Spleen (tissue), 11 donors: ENCODE measurements around the gene SLC46A2. TPM values are rescaled to one million over a fixed set of nuclear protein-coding genes. Genes with fewer than 3 reads are reported as not detected.

Source experiments
- DNase-seq: peaks from one replicate; pipeline ENCODE4 v3.0.0-alpha.2; 2020
- H3K27ac ChIP-seq, 8 donors: fragments of 200-600 bp; sonication (generic) in 7 of 8; 1 replicate in 4 of 8; 2 replicates in 4 of 8; pipeline versions ENCODE4 v1.5.0 to v1.8.0; 2016 to 2021; ENCODE audit warnings: inconsistent platforms in 4 of 8, mild to moderate bottlenecking in 4 of 8, moderate library complexity in 1 of 8
- H3K27me3 ChIP-seq, 7 donors: fragments of 200-600 bp; sonication (generic) in 6 of 7; replicated peaks in 1 of 7; 1 replicate in 4 of 7; 2 replicates in 3 of 7; pipeline versions ENCODE4 v1.5.0 to v1.8.0; 2016 to 2021; ENCODE audit warnings: inconsistent platforms in 3 of 7, mild to moderate bottlenecking in 1 of 7
- H3K36me3 ChIP-seq, 6 donors: fragments of 200-600 bp; sonication (generic) in 5 of 6; 1 replicate in 4 of 6; 2 replicates in 2 of 6; pipeline versions ENCODE4 v1.5.0 to v1.8.0; 2016 to 2021; ENCODE audit warnings: inconsistent platforms in 2 of 6
- H3K4me1 ChIP-seq, 6 donors: fragments of 200-600 bp; sonication (generic) in 5 of 6; 1 replicate in 3 of 6; 2 replicates in 3 of 6; pipeline versions ENCODE4 v1.5.0 to v1.8.0; 2016 to 2021; ENCODE audit warnings: inconsistent platforms in 3 of 6
- H3K4me3 ChIP-seq, 8 donors: fragments of 200-600 bp; sonication (generic) in 7 of 8; 1 replicate in 4 of 8; 2 replicates in 4 of 8; pipeline versions ENCODE4 v1.5.0 to v1.8.0; 2016 to 2021; ENCODE audit warnings: inconsistent platforms in 4 of 8, mild to moderate bottlenecking in 4 of 8, moderate library complexity in 2 of 8
- H3K9me3 ChIP-seq, 8 donors: fragments of 200-600 bp; sonication (generic) in 7 of 8; 1 replicate in 4 of 8; 2 replicates in 4 of 8; pipeline versions ENCODE4 v1.5.0 to v1.8.0; 2016 to 2021; ENCODE audit warnings: inconsistent platforms in 4 of 8
- POLR2A ChIP-seq, 3 donors: fragments of 450-650 bp; IDR thresholded peaks; one replicate each; pipeline ENCODE4 v1.5.1; 2017; ENCODE audit warnings: antibody characterized with exemption in 3 of 3, mild to moderate bottlenecking in 1 of 3
- POLR2AphosphoS5 ChIP-seq, 3 donors: sonication (generic); formaldehyde crosslinking; IDR thresholded peaks; one replicate each; pipeline ENCODE4 v1.5.1; 2017; ENCODE audit warnings: antibody characterized with exemption in 3 of 3
- WGBS, 5 donors: extraction: QIAGEN DNeasy Blood & Tissue Kit in 3 of 5; methylation state at CpG; one replicate each; pipeline versions ENCODE4 v1.1.5 to v1.1.7; 2013 to 2018; 5-methylcytosine and 5-hydroxymethylcytosine counted together
- intact Hi-C: fragments of 100-400 bp; cut with DNase I; formaldehyde crosslinking; loops from one replicate; pipeline ENCODE4 v1.15.0; 2023; ENCODE audit warnings: low total_unique reads
- polyA plus RNA-seq, 3 donors: library from polyadenylated mRNA; stranded (reverse); fragments of 200-250 nt; gene quantifications; one replicate each; pipeline ENCODE4 v1.2.1, GENCODE V29; 2013
- total RNA-seq, 7 donors: library from RNA; depleted of rRNA in 3 of 7; stranded (reverse); fragments of >200 nt in 3 of 7; fragmentation: NEBNext Ultra II Directional in 4 of 7; extraction: Animal tissue kit (Norgen Biotek cat#: 25700) in 4 of 7; gene quantifications; one replicate each; pipeline versions ENCODE4 v1.1.0 to v1.2.1, GENCODE V29; 2016 to 2021
- TF ChIP-seq, protein P1 (sequence below), 11 experiments: fragments of 200-600 bp in 7 of 11; fragments of 450-650 bp in 4 of 11; sonication (generic) in 4 of 11; IDR thresholded peaks in 8 of 11; conservative IDR thresholded peaks in 3 of 11; 1 replicate in 7 of 11; 2 replicates in 4 of 11; pipeline versions ENCODE4 v1.4.0 to v1.8.0; 2016 to 2021; ENCODE audit warnings: antibody characterized with exemption in 11 of 11, inconsistent platforms in 4 of 11, mild to moderate bottlenecking in 1 of 11
- donor health status: healthy with polysubstance abuse.
- donor health status: DM: no; HTN: no; CAD: no; lungs with moderate emphysema.
- donor health status: DM: no; HTN: no; CAD: no.
- donor health status: Bipolar disorder and iron deficiency.
- donor health status: healthy.
- donor health status: DM: no; HTN: no; CAD: no.
- donor health status: DM: yes; HTN: yes; CAD: no.

SLC46A2 gene
- total and polyA plus RNA-seq, 10 donors = 0.20 to 5.8 (median 0.94) TPM

DNA sequence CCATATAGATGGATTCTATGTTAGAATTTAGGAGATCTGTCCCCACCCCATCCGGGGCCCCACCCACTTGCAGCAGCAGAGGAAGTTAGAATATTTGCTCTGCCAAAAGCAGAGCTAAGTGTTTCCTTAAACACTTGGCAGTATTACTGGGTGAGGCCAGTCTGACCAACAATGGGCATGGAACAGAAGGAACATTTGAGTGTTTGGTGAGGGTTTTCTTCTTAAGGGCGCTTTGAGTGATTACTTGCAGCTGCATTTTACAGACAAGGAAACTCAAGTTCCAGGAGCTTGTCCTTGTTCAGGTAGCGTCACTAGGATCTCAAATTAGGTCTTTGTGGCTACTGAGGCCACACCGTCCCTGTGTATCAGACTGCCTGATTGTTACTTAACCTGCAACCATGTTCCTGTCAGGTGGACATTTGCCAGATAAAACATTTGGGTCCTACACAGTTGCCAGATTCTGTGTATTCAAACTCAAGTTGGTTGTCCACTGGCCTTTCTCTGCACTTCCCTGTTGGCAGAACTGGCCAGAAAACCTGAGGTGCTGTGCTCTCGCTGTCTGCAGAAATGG is 59.3 kb downstream of the SLC46A2 start:
- Histone ChIP-seq H3K36me3 (peaks cover 0 to 32% (median under 1%) of the 10 kb centered on the region in 6 donors), H3K27ac (peak overlapping the region in 2 of 8 donors; percentile 39 to 48), H3K4me3 (no peak overlapping the region), H3K4me1 (peaks cover 6 to 20% (median 15%) of the 10 kb centered on the region in 6 donors), H3K27me3 (no peaks in the 10 kb centered on the region), H3K9me3 (no peaks in the 10 kb centered on the region)
- DNase-seq = peak; percentile 81
- intact Hi-C loops = no loop called here
- TF ChIP-seq, protein P1, sequence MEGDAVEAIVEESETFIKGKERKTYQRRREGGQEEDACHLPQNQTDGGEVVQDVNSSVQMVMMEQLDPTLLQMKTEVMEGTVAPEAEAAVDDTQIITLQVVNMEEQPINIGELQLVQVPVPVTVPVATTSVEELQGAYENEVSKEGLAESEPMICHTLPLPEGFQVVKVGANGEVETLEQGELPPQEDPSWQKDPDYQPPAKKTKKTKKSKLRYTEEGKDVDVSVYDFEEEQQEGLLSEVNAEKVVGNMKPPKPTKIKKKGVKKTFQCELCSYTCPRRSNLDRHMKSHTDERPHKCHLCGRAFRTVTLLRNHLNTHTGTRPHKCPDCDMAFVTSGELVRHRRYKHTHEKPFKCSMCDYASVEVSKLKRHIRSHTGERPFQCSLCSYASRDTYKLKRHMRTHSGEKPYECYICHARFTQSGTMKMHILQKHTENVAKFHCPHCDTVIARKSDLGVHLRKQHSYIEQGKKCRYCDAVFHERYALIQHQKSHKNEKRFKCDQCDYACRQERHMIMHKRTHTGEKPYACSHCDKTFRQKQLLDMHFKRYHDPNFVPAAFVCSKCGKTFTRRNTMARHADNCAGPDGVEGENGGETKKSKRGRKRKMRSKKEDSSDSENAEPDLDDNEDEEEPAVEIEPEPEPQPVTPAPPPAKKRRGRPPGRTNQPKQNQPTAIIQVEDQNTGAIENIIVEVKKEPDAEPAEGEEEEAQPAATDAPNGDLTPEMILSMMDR (IDR thresholded peaks at IDR 0.05 in 8 of 11, conservative IDR thresholded peaks at IDR 0.05 in 3 of 11) = no peak
- TF ChIP-seq POLR2AphosphoS5 (IDR thresholded peaks at IDR 0.05) (no peak), POLR2A (IDR thresholded peaks at IDR 0.05) (no peak)
- WGBS, 5 donors = 46 to 61% (median 50%) methylated on average over 5 of the region's 5 CpGs

Other genes starting within 250 kb of the SLC46A2 start
- 10 to 100 TPM; 23.0 to 33.4 (median 26.8) TPM for gene INIP, start 172.8 kb downstream of the SLC46A2 start, total RNA-seq
- gene INIP, start 172.8 kb downstream of the SLC46A2 start, polyA plus RNA-seq = 10 to 100 TPM in 1 of 3 donors, 1 to 10 TPM in 2; 6.9 to 14.3 (median 8.8) TPM
- 10 to 100 TPM; 10.1 to 23.3 (median 18.0) TPM for gene SNX30, start 140.1 kb downstream of the SLC46A2 start, total RNA-seq
- gene SNX30, start 140.1 kb downstream of the SLC46A2 start, polyA plus RNA-seq = 1 to 10 TPM; 1.2 to 2.2 (median 2.0) TPM
- gene ZNF883, start 121.3 kb upstream of the SLC46A2 start, total RNA-seq = 1 to 10 TPM in 6 of 7 donors, under 1 TPM in 1; 0.86 to 3.2 (median 1.6) TPM
- gene ZNF883, start 121.3 kb upstream of the SLC46A2 start, polyA plus RNA-seq = 1 to 10 TPM in 2 of 3 donors, under 1 TPM in 1; 0.61 to 1.4 (median 1.1) TPM
- gene ZFP37, start 165.8 kb upstream of the SLC46A2 start, total RNA-seq = 1 to 10 TPM; 2.2 to 4.1 (median 2.9) TPM
- gene ZFP37, start 165.8 kb upstream of the SLC46A2 start, polyA plus RNA-seq = under 1 TPM; 0.65 to 0.74 (median 0.71) TPM